Activated CD8-positive, alpha-beta memory T cell treated with anti-CD3 and anti-CD28 coated beads for 48 hours (primary cell): ENCODE measurements around the gene TMEM132D.

Source experiments
- DNase-seq, 3 experiments: peaks; one replicate each; pipeline ENCODE4 v3.0.0-alpha.2; 2020; ENCODE audit warnings: low read depth in 2 of 3, low spot score in 2 of 3

The TMEM132D gene

DNA sequence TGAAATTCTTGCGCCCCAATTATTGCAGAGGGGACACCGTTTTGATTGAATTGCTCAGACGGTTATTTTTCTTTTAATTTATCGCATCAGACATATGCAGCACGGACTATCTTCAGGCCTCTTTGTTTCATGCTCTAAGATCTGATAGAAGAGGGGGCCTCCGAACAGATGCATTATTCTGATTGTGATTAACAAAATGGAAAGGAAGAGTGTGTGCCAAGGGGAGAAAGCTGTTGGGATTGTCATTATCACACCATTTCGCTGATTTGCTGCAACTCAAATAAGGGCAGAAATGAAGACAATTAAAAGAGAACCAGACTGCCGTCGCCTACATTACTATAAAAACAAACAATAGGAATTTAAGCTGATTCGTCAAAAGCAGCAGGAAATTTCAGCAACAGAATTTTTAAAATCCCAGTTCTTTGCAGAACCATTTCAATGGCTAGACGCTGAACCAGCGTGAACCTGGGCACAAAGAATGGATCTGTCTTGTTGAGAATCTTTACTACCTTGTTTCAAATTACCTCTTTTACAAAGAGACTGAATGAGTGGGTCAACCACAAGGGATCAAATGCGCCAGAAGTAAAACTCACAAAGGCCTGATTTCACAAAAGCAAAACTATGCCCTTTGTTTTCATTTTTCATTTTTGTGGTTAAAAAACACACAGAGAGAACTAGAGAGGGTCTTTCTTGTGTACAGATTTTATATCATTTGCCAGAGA lies 30.6 kb downstream of the TMEM132D start:
- DNase-seq, result no peak

DNA sequence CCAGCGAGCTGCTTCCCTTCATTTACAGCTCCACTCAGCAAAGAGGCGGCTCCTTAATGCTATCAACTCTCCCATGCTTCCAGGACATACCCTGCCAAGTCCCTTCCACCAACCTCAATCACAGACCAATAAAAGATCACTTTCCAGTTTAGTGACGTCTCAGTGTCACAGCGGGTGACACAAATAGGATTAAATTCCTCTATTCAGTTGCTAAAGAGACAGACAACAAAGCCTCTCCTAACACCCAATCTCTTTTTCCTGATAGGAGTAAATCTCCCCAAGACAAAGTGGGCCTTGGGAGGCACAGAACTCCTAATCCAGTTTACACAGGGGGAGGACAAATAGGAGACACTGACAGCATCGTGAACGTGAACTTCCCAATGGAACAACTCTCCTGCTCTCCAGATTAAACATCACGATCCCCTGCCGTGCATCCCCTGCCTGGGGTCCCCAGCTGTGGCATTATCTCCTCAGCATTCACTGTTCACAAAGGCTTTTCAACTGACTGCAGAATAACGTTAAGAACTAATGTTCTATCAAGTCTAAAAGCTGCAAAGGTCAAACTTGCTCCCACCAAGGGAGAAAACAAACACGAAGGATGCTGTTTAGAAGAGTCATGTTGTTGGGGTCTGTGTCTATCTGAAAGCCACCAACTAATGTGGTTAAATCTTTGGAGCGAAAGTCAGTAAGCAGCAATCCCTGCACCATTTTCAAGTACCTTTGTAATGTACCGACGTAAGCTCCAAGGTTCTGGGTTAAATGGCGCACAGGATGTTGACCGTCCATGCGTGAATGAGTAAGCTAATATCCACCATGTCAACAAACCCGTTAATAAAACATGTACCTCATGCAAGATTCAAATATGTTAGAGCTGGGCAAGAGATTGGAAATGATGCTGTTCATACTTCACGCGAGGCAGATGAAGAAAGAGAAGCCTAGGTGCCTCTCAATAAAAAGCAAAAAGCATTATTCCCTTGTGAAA lies 31.5 kb downstream of the TMEM132D start:
- DNase-seq, result no peak

DNA sequence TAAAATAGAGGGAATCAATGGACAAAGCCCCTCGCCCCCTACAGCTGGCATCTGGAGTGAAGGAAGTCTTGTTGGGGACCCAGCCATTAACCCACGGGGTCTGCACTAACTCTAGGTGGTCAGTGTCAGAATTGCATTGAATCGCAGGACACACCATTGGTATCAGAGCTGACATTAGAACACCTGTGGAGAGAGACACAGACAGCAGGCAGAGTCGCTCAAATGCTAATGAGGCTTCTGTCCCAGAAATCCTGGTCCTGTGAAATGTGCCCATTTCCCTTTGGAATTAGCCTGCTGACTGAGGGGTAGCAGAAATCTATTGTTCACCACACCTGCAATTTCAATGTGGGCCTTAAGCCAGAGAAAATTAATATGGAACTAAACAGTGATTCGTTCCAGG lies 33.0 kb downstream of the TMEM132D start:
- DNase-seq, result no peak

DNA sequence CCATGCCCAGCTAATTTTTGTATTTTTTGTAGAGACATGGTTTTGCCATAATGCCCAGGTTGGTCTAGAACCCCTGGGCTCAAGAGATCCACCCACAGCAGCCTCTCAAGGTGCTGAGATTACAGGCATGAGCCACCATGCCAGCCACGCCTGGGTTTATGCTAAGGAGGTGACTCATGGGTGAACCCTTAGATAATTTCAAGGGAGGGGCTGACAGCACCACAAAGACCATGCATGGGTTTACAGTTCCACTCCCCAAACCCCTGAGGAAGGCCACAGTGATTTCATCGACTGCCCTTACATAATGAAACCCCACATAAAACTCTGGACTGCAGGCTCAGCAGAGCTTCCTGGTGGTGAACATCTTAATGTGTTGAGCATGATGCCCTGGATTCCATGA lies 33.7 kb downstream of the TMEM132D start:
- DNase-seq, result no peak

DNA sequence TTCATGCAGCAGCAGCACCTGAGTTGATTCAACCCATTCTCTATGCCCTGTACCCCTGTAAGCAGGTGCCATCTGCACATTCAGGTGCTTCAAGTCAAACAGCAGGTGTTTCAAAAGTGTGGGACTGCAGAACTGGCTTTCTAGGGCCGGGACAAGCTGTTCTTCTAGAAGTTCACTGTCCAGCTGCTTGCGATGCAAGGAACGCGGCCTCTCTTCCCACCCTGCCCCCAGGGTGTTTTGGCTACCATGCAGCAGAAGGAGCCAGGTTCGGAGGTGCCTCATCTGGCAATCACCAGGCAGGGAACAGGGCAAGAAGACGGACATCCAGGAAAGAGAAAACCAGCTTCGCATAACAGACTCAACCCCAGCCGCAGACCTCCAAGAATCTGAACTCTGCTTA lies 35.2 kb downstream of the TMEM132D start:
- DNase-seq, result no peak

DNA sequence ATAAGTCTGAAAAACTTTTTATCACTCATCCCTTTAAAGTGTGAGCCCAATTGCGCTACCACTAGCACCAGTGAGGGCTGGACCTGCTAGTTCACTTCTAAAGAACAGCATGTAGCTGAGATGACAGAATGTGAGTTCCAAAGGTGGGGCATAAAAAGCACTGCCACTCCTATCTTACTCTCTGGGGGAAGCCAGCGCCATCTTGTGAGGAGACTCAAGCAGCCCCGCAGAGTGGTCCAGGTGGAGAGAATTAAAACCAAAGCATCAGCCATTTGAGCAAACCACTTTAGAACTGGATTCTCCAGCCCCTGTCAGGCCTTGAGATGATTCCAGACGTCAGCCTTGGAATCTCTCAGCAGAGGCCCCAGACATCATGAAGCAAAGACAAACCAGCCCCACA lies 39.9 kb downstream of the TMEM132D start:
- no peak for DNase-seq

DNA sequence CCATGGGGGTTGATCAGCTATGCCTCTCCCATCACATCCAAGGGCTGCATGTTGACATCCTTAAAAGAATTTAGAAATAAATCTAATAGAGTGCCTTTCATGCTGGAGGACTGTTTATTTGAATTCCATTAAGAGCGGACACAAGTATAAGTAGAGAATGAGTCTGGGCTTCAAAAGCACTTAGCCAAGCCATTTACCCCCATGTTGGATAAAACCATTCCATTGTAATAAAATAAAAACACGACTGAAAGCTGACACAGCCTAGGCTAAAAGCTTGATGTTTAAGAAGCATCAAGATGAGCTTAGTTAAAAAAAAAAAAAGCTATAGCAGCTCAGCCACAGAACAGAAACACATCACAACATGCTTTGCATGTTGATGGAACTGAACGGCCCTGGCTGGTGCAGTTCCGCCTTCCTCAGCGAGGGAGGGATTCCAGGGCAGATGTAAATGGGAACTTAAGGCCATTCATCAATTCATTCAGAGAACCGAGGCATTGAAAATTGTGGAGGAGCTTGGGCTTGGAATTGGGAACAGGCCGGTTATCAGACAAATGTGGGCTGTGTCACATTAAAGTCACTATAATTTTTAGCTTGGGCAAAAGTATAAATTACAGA lies 41.2 kb downstream of the TMEM132D start:
- DNase-seq, result no peak

DNA sequence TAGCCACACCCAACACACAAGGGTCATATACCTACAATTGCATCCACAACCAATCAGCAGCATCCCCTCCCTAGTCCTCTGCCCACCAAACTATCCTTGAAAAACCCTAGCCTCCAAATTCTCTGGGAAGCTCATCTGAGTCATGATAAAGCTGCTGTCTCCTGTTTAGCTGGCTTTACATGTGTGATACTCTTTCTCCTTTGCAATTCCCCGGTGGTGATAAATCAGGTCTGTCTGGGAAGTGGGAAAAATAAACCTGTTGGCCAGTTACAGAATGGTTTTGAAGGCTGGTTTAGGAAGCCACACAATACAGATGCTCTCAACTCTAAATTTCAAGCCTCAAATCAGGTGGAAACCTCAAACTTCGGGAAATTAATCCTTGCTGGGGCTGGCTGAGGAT lies 41.9 kb downstream of the TMEM132D start:
- DNase-seq, result no peak

DNA sequence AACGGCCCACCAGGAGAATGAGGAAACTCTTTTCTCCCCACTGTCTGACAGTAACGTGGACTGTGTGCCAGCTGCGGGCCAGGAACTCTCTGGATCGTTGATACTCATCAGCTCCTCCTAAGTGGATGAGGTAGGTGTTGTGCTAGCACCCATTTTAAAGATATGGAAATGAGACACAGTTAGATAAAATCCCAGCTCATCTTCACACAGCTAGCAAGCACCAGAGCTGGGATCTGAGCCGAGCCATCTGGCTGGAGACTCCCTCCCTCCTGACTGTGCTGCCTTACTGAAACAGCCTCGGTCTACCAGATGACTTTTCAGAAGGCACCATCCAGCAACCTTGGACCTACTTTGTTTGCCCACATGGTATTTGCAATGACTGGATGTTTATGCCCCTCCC lies 49.2 kb downstream of the TMEM132D start:
- no peak for DNase-seq

DNA sequence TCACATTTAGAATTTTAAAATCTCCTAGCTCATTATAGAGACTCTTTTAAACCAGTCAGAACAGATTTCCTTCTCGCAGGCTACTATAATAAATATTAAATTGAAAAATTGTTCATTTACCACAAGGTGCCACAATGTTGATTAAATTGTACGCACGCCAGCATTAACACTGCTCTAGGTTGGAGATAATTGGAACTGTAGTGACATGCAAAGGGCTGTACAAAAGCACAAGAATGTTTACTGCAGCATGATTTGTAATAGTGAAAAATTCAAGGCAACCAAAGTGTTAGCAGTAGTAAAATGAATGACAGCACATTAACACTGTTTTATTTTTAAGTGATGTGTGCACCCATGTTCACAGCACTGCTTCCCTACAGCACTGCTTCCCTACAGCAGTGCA lies 52.5 kb downstream of the TMEM132D start:
- DNase-seq, result no peak

DNA sequence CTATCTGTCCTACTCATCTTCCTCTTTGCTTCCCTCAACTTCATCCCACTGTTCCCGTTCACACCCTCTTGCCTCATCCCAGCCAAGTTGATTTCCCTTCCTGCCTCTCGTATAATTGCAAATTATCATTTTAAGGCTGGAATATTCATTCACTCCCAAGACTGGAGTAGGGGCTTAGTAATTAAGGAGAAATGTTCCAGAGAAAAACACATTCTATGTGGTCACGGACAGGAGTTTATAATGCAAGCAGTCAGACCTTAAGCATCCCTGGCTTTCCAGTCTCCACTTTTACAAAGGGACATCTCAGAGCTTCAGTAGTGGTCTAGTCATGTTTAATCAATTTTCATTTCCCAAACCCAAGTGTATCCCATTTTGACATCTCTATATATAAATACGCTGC lies 54.9 kb downstream of the TMEM132D start:
- no peak for DNase-seq

DNA sequence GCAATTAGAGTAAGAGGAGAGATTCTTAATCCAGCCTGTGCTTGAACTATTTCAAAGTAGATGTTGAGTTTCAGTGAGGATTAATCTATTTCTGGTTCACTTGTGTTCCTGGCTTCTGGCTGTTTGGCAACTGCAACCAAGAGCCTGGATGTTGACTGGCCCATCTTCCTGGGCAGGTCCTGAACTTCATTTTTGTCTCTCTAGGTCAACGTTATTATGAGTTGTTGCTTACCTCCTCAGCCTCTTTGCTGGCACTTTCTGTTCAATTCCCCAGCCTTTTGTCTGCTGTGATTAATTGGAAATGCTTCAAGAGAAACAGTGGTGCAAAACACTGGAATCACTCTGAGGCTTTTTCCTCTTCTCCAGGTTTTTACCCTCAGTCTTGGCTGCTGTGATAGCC lies 56.8 kb downstream of the TMEM132D start:
- no peak for DNase-seq

DNA sequence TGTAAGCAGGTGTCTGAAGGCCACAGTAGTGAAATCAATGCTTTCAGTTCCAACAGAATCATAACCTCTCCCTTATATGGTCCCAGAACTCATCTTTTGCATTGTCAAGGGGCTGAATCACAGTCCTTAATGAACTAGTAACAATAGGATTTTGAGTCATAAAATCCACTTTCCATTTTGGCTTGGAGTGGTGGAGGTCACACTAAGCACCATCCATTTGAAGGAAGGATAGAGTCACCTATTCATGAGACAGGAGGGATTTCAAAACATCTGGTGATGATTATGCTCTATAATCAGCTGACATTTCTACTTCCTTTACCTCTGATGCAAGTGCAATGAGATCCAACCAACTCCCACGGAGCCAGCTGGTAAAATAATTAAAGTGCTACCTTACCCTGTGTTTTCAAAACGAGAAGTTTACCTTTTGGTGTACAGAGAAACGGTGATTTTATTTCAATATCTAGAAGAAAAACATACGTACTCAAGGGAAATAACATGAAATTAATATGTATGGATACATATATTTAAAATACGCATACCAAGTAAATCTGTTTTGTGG lies 59.1 kb downstream of the TMEM132D start:
- DNase-seq, result no peak

DNA sequence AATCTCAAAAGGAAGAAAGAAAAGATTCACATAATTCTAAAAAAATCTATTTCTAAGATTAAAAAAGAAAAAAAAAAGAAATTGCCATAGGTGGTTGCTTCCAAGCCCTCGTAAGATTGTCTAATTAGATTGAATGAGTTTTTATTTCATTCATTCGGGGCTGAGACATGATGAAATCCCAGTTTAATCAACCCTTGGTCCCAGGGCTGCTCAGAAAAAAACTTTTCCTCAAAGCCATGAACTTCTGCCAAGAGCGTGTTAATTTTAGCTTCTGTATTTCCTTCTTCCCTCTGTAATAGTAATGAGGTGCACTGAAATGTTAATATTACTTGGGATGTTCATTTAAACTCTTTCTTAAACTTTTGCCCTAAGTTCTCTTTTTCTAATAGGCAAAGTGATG lies 62.6 kb downstream of the TMEM132D start:
- no peak for DNase-seq

DNA sequence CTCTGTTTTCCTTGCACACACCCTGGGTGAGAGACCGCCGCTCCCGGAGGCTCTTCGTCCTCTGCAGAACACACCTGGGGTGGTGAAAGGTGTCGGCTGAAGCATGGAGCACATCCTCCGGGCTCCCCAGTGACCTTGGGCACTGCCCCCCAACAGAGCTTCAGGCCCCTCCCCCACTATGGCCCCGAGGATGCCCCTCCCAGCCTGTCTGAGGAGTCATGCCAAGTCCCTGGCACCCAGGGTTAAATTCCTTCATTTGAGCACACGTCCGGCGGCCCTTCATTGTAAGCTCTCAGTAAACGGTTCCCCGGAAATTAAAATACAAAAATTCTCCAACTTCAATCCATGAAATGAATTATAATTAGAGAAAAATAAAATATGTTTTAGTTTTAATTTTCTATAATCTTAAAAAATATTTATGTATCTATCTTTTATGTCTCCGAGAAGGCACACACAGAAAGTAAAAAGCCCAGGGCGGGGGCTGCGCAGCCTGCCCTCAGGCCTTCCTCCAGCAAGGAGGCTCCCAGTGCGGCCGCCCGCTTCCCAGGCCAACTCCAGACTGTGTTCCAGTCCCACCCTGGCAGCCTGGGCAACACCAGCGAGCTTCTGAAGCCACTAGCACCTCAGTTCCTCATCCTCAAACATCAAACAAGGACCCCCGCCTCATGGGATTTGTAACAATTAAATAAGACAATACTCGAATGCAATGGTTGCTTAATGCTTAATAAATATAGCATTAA lies 63.5 kb downstream of the TMEM132D start:
- no peak for DNase-seq

DNA sequence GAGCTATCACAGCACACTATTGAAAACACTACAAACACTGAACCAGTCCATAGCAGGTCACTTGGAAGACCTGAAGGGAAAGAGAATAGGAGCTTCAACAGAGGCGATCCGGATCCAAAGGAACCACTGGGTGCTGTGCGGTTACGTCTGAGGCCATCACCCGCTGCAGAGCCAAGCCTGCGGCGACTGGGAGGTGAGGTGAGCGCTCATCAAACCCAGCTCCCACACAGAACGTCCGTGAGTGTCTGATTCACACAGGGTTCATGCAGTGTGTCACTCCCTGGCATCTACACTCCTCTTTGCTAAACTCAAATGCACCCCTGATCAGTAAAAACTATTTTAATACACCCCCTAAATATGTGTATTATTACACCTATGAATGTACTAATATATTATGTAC lies 64.1 kb downstream of the TMEM132D start:
- no peak for DNase-seq

DNA sequence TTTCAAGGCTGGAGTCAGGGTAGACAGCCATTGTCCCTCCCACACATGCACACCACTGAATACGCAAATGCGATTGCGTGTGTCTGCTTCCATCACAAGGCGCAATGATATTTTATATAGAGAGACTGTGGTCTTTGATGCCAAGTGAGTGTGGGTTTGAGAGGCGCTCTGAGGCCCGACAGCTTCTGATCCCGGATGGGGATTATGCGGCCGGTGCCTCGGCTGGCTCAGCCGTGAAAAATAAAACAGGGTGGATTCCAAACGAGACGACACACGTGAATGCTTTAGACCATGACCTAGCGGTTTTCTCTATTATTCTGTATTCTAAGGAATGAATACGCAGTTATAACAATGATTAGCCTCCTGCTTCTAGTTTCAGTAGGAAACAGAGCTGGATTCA lies 72.5 kb downstream of the TMEM132D start:
- DNase-seq, result no peak

DNA sequence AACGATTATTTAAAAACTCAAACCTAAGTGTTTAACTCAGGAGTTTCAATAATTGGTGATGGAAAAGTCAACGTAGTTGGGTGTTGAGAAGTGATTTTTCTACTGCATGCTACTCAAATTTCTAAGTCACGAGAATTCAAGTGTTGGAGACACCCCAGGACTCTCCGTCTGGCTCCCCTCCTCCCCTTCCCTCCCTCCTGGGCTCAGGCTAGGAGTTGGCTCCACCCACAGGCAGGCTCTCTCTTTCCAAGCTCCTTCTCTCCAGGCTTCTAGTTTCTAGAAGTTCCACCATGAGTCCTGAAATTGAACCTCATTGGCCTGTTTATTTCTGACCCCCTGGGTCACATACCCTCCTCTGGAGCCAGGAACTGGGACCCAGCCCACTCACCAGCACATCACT lies 73.0 kb downstream of the TMEM132D start:
- DNase-seq, result no peak

DNA sequence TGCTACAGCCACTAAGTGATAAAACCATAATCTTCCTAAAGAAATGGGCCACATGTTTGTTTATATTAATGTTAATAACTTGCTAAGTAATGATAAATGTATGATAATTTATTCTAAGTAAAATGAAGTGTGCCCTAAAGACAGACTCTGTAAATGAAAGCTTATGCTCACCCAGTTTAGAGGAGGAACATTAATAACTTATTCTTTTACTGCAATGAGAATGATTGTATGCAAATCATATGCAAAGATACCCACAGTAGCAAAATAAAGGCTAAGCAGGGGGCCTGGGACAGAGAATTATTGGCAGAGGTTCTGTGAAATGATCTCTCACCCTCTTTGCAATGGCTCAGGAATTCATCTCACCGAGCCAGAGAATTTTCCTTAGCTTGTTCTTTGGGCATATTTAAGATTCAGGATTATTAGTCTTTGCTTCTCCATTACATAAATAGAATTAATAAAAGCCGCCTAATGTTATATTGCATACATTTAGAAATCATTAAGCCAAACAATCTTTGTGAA lies 75.9 kb downstream of the TMEM132D start:
- no peak for DNase-seq

DNA sequence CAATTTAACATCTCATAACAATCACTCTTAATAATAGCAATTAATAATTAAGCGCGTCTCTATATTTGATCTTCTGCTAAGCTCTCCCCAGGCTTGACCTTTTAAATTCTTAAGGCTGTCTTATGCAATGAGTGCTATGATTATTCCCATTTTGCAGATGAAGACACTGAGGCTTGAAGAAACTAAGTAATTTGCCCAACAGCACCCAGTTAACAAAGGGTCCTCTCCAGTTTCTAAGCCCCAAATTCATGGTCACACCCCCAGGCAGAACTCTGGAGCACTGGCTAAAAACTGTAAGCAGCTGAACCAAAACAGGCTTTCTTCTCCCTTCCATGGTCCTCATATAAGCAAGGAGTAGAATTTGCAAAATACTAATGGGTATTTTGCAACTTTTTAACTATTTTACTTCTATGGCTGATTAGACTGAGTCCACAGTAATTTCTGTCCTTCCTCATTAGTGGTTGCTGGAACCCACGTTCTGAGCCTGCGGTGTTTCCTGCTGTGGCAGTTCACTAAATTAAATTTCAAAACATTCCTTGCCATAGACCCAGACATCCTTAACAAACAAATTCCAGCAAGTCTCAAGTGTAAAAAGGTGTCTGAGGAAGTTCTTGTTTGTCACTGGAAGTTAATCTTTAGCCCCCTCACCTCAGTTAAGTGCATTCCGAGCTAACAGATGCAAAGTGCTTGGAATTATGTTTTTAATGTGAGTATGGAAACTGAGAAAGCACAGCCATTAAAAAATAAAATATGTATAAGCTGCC lies 76.5 kb downstream of the TMEM132D start:
- DNase-seq, result no peak
